Neutrophil (primary cell): ENCODE measurements around the gene KLK15.

ENCODE experiments used
- H3K27ac ChIP-seq: fragments of 200-600 bp; sonication (generic); 2 replicates; pipeline ENCODE4 v1.5.1; 2016; ENCODE audit warnings: mild to moderate bottlenecking, moderate library complexity
- H3K27me3 ChIP-seq: fragments of 200-600 bp; sonication (generic); 2 replicates; pipeline ENCODE4 v1.6.0; 2016; ENCODE audit warnings: mild to moderate bottlenecking
- H3K36me3 ChIP-seq: fragments of 200-600 bp; sonication (generic); 2 replicates; pipeline ENCODE4 v1.5.1; 2017
- H3K4me1 ChIP-seq, 2 experiments: fragments of 200-600 bp in 1 of 2; sonication (generic) in 1 of 2; 1 replicate in 1 of 2; 2 replicates in 1 of 2; pipeline versions ENCODE4 v1.5.1 to v1.6.1; 2013 to 2016; ENCODE audit warnings: low read depth in 1 of 2, low read length in 1 of 2, mild to moderate bottlenecking in 1 of 2, moderate library complexity in 1 of 2; ENCODE audit not compliant: control insufficient read depth in 1 of 2, insufficient read depth in 1 of 2
- H3K4me3 ChIP-seq, 2 experiments: fragments of 200-600 bp in 1 of 2; sonication (generic) in 1 of 2; 1 replicate in 1 of 2; 2 replicates in 1 of 2; pipeline ENCODE4 v1.5.1; 2013 to 2016; ENCODE audit warnings: low read depth in 1 of 2, low read length in 1 of 2, mild to moderate bottlenecking in 1 of 2, moderate library complexity in 1 of 2
- H3K9me3 ChIP-seq: fragments of 200-600 bp; sonication (generic); 2 replicates; pipeline ENCODE4 v1.5.1; 2016
- TF ChIP-seq, protein P1 (sequence below): fragments of 200-600 bp; sonication (generic); IDR thresholded peaks from 2 replicates; pipeline ENCODE4 v1.5.1; 2016; ENCODE audit warnings: antibody characterized with exemption

Gene KLK15

DNA sequence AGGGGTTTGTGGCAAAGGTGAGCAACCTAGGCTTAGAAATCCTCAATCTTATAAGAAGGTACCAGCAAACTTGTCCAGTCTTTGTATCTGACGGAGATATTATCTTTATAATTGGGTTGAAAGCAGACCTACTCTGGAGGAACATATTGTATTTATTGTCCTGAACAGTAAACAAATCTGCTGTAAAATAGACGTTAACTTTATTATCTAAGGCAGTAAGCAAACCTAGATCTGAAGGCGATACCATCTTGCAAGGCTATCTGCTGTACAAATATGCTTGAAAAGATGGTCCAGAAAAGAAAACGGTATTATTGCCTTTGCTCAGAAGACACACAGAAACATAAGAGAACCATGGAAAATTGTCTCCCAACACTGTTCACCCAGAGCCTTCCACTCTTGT is 36.1 kb upstream of the KLK15 start:
- Histone ChIP-seq H3K4me3 (no peak overlapping the region), H3K4me1 (no peaks in the 10 kb centered on the region), H3K36me3 (no peaks in the 10 kb centered on the region), H3K27me3 (peaks cover 52% of the 10 kb centered on the region), H3K9me3 (no peaks in the 10 kb centered on the region), H3K27ac (no peak overlapping the region)
- TF ChIP-seq, protein P1, sequence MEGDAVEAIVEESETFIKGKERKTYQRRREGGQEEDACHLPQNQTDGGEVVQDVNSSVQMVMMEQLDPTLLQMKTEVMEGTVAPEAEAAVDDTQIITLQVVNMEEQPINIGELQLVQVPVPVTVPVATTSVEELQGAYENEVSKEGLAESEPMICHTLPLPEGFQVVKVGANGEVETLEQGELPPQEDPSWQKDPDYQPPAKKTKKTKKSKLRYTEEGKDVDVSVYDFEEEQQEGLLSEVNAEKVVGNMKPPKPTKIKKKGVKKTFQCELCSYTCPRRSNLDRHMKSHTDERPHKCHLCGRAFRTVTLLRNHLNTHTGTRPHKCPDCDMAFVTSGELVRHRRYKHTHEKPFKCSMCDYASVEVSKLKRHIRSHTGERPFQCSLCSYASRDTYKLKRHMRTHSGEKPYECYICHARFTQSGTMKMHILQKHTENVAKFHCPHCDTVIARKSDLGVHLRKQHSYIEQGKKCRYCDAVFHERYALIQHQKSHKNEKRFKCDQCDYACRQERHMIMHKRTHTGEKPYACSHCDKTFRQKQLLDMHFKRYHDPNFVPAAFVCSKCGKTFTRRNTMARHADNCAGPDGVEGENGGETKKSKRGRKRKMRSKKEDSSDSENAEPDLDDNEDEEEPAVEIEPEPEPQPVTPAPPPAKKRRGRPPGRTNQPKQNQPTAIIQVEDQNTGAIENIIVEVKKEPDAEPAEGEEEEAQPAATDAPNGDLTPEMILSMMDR = no peak

DNA sequence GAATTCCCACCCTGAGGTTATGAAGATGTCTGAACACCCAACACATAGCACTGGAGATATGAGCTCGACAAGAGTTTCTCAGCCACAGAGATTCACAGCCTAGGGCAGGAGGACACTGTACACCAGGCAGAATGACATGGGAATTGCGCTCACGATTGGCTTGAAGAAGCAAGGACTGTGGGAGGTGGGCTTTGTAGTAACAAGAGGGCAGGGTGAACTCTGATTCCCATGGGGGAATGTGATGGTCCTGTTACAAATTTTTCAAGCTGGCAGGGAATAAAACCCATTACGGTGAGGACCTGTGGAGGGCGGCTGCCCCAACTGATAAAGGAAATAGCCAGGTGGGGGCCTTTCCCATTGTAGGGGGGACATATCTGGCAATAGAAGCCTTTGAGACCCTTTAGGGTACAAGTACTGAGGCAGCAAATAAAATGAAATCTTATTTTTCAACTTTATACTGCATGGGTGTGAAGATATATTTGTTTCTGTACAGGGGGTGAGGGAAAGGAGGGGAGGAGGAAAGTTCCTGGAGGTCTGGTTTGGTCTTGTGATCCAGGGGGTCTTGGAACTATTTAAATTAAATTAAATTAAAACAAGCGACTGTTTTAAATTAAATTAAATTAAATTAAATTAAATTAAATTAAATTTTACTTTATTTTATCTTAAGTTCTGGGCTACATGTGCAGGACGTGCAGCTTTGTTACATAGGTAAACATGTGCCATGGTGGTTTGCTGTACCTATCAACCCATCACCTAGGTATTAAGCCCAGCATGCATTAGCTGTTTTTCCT is 28.3 kb upstream of the KLK15 start:
- Histone ChIP-seq H3K36me3 (no peaks in the 10 kb centered on the region), H3K27ac (no peak overlapping the region), H3K27me3 (peaks cover 48% of the 10 kb centered on the region), H3K9me3 (no peaks in the 10 kb centered on the region), H3K4me1 (no peaks in the 10 kb centered on the region), H3K4me3 (no peak overlapping the region)
- TF ChIP-seq, protein P1 = no peak

DNA sequence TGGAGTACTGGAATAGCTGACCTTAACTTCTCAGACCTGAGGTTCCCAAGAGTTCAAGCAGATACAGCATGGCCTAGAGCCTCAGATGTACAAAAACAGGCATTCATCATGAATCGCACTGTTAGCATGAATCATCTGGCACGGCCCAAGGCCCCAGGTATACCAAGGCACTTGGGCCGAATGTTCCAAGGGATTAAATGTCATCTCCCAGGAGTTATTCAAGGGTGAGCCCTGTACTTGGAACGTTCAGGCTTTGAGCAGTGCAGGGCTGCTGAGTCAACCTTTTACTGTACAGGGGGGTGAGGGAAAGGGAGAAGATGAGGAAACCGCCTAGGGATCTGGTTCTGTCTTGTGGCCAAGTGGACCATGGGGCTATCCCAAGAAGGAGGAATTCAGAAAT is 27.6 kb upstream of the KLK15 start:
- Histone ChIP-seq H3K27ac (no peak overlapping the region), H3K4me1 (no peaks in the 10 kb centered on the region), H3K27me3 (peaks cover 52% of the 10 kb centered on the region), H3K4me3 (no peak overlapping the region), H3K36me3 (no peaks in the 10 kb centered on the region), H3K9me3 (no peaks in the 10 kb centered on the region)
- TF ChIP-seq, protein P1 = no peak

DNA sequence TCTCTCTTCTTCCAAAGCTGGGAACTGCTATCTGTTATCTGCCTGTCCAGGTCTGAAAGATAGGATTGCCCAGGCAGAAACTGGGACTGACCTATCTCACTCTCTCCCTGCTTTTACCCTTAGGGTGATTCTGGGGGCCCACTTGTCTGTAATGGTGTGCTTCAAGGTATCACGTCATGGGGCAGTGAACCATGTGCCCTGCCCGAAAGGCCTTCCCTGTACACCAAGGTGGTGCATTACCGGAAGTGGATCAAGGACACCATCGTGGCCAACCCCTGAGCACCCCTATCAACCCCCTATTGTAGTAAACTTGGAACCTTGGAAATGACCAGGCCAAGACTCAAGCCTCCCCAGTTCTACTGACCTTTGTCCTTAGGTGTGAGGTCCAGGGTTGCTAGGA is 26.5 kb upstream of the KLK15 start:
- Histone ChIP-seq H3K4me3 (no peak overlapping the region), H3K4me1 (no peaks in the 10 kb centered on the region), H3K9me3 (no peaks in the 10 kb centered on the region), H3K27ac (no peak overlapping the region), H3K36me3 (no peaks in the 10 kb centered on the region), H3K27me3 (peaks cover 53% of the 10 kb centered on the region)
- TF ChIP-seq, protein P1 = no peak

DNA sequence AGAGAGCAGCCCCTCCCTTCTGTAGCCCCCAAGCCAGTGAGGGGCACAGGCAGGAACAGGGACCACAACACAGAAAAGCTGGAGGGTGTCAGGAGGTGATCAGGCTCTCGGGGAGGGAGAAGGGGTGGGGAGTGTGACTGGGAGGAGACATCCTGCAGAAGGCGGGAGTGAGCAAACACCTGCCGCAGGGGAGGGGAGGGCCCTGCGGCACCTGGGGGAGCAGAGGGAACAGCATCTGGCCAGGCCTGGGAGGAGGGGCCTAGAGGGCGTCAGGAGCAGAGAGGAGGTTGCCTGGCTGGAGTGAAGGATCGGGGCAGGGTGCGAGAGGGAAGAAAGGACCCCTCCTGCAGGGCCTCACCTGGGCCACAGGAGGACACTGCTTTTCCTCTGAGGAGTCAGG is 25.5 kb upstream of the KLK15 start:
- Histone ChIP-seq H3K36me3 (no peaks in the 10 kb centered on the region), H3K9me3 (no peaks in the 10 kb centered on the region), H3K4me3 (no peak overlapping the region), H3K27me3 (peaks cover 52% of the 10 kb centered on the region), H3K4me1 (no peaks in the 10 kb centered on the region), H3K27ac (no peak overlapping the region)
- TF ChIP-seq, protein P1 = no peak
